NCI-H128 (cell line): Measurements from ENCODE around the gene PLCB2.

Source experiments
- DNase-seq: peaks from one replicate; lab custom pipeline; 2025; ENCODE audit not compliant: unreplicated experiment; lab: John Stamatoyannopoulos, UW

The PLCB2 gene

GRCh38 chr15:40272485-40273056 lies 35.2 kb downstream of the PLCB2 start:
- DNase-seq, result no peak

GRCh38 chr15:40271685-40272484 lies 35.9 kb downstream of the PLCB2 start:
- no peak for DNase-seq

- no peak for DNase-seq
These were observed 37.3 kb downstream of the PLCB2 start for GRCh38 chr15:40270246-40270995.

- DNase-seq, result no peak
These were observed 38.1 kb downstream of the PLCB2 start for GRCh38 chr15:40269604-40270003.

- no peak for DNase-seq
These were observed 40.1 kb downstream of the PLCB2 start for GRCh38 chr15:40267670-40268069.

- no peak for DNase-seq
These were observed 40.9 kb downstream of the PLCB2 start for GRCh38 chr15:40266828-40267304.

GRCh38 chr15:40265875-40266274 lies 41.9 kb downstream of the PLCB2 start:
- DNase-seq, result no peak

GRCh38 chr15:40265355-40265754 lies 42.4 kb downstream of the PLCB2 start:
- no peak for DNase-seq

GRCh38 chr15:40264321-40265153 lies 43.2 kb downstream of the PLCB2 start:
- DNase-seq, result no peak

- no peak for DNase-seq
These were observed 44.5 kb downstream of the PLCB2 start for GRCh38 chr15:40263024-40263754.

- no peak for DNase-seq
These were observed 48.7 kb downstream of the PLCB2 start for GRCh38 chr15:40259021-40259420.

- no peak for DNase-seq
These were observed 49.2 kb downstream of the PLCB2 start for GRCh38 chr15:40258544-40258943.

GRCh38 chr15:40257656-40258450 lies 49.9 kb downstream of the PLCB2 start:
- no peak for DNase-seq

GRCh38 chr15:40256638-40257235 lies 51.0 kb downstream of the PLCB2 start:
- DNase-seq, result no peak

GRCh38 chr15:40255033-40255432 lies 52.7 kb downstream of the PLCB2 start:
- no peak for DNase-seq

- no peak for DNase-seq
These were observed 53.3 kb downstream of the PLCB2 start for GRCh38 chr15:40254452-40254851.

- no peak for DNase-seq
These were observed 54.5 kb downstream of the PLCB2 start for GRCh38 chr15:40253167-40253790.

GRCh38 chr15:40252438-40253166 lies 55.1 kb downstream of the PLCB2 start:
- no peak for DNase-seq
